CD4-positive, alpha-beta T cell (primary cell): ENCODE results near the gene SUSD6. TPM values are rescaled to one million over a fixed set of nuclear protein-coding genes. Genes with fewer than 3 reads are reported as not detected.

Experiments used
- ATAC-seq: fragments of 200-7000 bp; cut with Tn5 transposase; one replicate; pipeline ENCODE4 v1.10.0; 2022; ENCODE audit warnings: mild to moderate bottlenecking; ENCODE audit not compliant: poor library complexity
- CTCF ChIA-PET: fragments of 350-600 bp; sonication (Branson Sonifier 250); formaldehyde crosslinking; loops from one replicate; lab custom pipeline; 2021; ENCODE audit warnings: antibody characterized with exemption, inconsistent platforms; lab: Charles Lee
- POLR2A ChIA-PET: fragments of 350-600 bp; sonication (Branson Sonifier 250); formaldehyde crosslinking; loops from one replicate; lab custom pipeline; 2021; ENCODE audit warnings: antibody characterized with exemption, inconsistent platforms; lab: Charles Lee
- DNase-seq, 14 experiments: peaks; one replicate each; pipeline ENCODE4 v3.0.0-alpha.2; 2013 to 2020; ENCODE audit warnings: mixed read lengths in 2 of 14
- H3K27ac ChIP-seq, 2 donors: one replicate each; pipeline versions ENCODE4 v1.5.1 to v1.7.0; 2013; ENCODE audit warnings: low read length in 2 of 2, low read depth in 1 of 2, mild to moderate bottlenecking in 1 of 2
- H3K27me3 ChIP-seq, 2 experiments: 1 replicate in 1 of 2; 2 replicates in 1 of 2; pipeline versions ENCODE4 v1.6.1 to v1.7.0; 2013; ENCODE audit warnings: low read length in 2 of 2, control low read depth in 1 of 2, mild to moderate bottlenecking in 1 of 2, moderate library complexity in 1 of 2; ENCODE audit not compliant: insufficient read depth in 2 of 2, control insufficient read depth in 1 of 2
- H3K36me3 ChIP-seq: one replicate; pipeline ENCODE4 v1.6.1; 2013; ENCODE audit warnings: low read length, control low read depth; ENCODE audit not compliant: insufficient read depth
- H3K4me1 ChIP-seq: one replicate; pipeline ENCODE4 v1.6.1; 2013; ENCODE audit warnings: low read length, control low read depth; ENCODE audit not compliant: insufficient read depth
- H3K4me3 ChIP-seq: one replicate; pipeline ENCODE4 v1.5.1; 2013; ENCODE audit warnings: mild to moderate bottlenecking, low read length, moderate library complexity
- H3K9me3 ChIP-seq, 2 experiments: 1 replicate in 1 of 2; 2 replicates in 1 of 2; pipeline versions ENCODE4 v1.6.1 to v1.7.0; 2013; ENCODE audit warnings: low read length in 2 of 2, mild to moderate bottlenecking in 2 of 2, control low read depth in 1 of 2, moderate library complexity in 1 of 2; ENCODE audit not compliant: control insufficient read depth in 1 of 2, insufficient read depth in 1 of 2
- H3K27ac Mint-ChIP-seq: one replicate; pipeline ENCODE4 v1.8.0; 2020; ENCODE audit warnings: mixed read lengths
- H3K27me3 Mint-ChIP-seq: one replicate; pipeline ENCODE4 v1.8.0; 2021; ENCODE audit warnings: mixed read lengths
- H3K36me3 Mint-ChIP-seq: one replicate; pipeline ENCODE4 v1.8.0; 2021; ENCODE audit warnings: low read depth, mixed read lengths
- H3K4me1 Mint-ChIP-seq: one replicate; pipeline ENCODE4 v1.8.0; 2021; ENCODE audit warnings: low read depth, mixed read lengths
- H3K4me3 Mint-ChIP-seq: one replicate; pipeline ENCODE4 v1.8.0; 2020; ENCODE audit warnings: mild to moderate bottlenecking, mixed read lengths
- H3K9me3 Mint-ChIP-seq: one replicate; pipeline ENCODE4 v1.8.0; 2020; ENCODE audit warnings: mixed read lengths
- CTCF ChIP-seq: fragments of 200-600 bp; IDR thresholded peaks from one replicate; pipeline ENCODE4 v1.8.0; 2022; ENCODE audit warnings: antibody characterized with exemption, mild to moderate bottlenecking
- intact Hi-C, 2 experiments: fragments of 100-400 bp; cut with DNase I in 1 of 2; cut with micrococcal nuclease in 1 of 2; formaldehyde crosslinking; loops; one replicate each; pipeline versions ENCODE4 v1.15.1 to v1.9.0; 2023 to 2025; cut with DNase I, micrococcal nuclease
- total RNA-seq, 174 experiments: library from RNA in 2 of 174; stranded (reverse) in 2 of 174; gene quantifications; one replicate each; pipeline ENCODE4 v1.2.3 and lab custom pipeline; 2021 to 2026

The SUSD6 gene
- total RNA-seq, 2 experiments from 2014 or later, result 93.7 to 95.1 TPM

GRCh38 chr14:69719501-69719951 is 108.1 kb downstream of the SUSD6 start:
- H3K9me3 ChIP-seq, result no peaks in the 10 kb centered on the region
- ATAC-seq, result no peak
- H3K27ac ChIP-seq, result no peak overlapping the region
- H3K4me1 Mint-ChIP-seq, result peaks cover 16% of the 10 kb centered on the region
- H3K4me3 Mint-ChIP-seq, result no peak overlapping the region
- H3K4me3 ChIP-seq, result no peak overlapping the region
- no peaks in the 10 kb centered on the region for H3K27me3 ChIP-seq
- H3K27ac Mint-ChIP-seq, result no peak overlapping the region
- DNase-seq, result peak in 2 of 14 experiments; percentile 61 to 74
- H3K9me3 Mint-ChIP-seq, result no peaks in the 10 kb centered on the region
- peaks cover 7% of the 10 kb centered on the region for H3K36me3 Mint-ChIP-seq
- ChIA-PET POLR2A (no interaction called here), CTCF (interaction anchor here (1.0 kb wide), 1 partner anchor 135 kb away, joined by 3 read pairs; no protein-coding TSS in a partner anchor)
- H3K27me3 Mint-ChIP-seq, result no peaks in the 10 kb centered on the region
- intact Hi-C loops, result no loop called here
- TF ChIP-seq CTCF, result no peak
- H3K36me3 ChIP-seq, result no peaks in the 10 kb centered on the region
- H3K4me1 ChIP-seq, result peaks cover 21% of the 10 kb centered on the region

GRCh38 chr14:69720912-69721311 is 109.5 kb downstream of the SUSD6 start:
- Mint-ChIP-seq H3K4me3 (no peak overlapping the region), H3K27me3 (no peaks in the 10 kb centered on the region), H3K9me3 (no peaks in the 10 kb centered on the region), H3K36me3 (peaks cover 3% of the 10 kb centered on the region), H3K27ac (no peak overlapping the region), H3K4me1 (peaks cover 16% of the 10 kb centered on the region)
- H3K36me3 ChIP-seq, result no peaks in the 10 kb centered on the region
- ChIA-PET POLR2A (no interaction called here), CTCF (no interaction called here)
- H3K9me3 ChIP-seq, result no peaks in the 10 kb centered on the region
- H3K27me3 ChIP-seq, result no peaks in the 10 kb centered on the region
- no peak overlapping the region for H3K27ac ChIP-seq
- TF ChIP-seq CTCF, result no peak
- DNase-seq (no peak), ATAC-seq (no peak)
- intact Hi-C loops, result no loop called here
- no peak overlapping the region for H3K4me3 ChIP-seq
- H3K4me1 ChIP-seq, result peaks cover 18% of the 10 kb centered on the region

- ATAC-seq, result peak; percentile 87
Measured at GRCh38 chr14:69726761-69727511, 115.5 kb downstream of the SUSD6 start.

More at GRCh38 chr14:69726761-69727511, 115.5 kb downstream of the SUSD6 start:
- H3K27ac Mint-ChIP-seq, result peak overlapping the region; percentile 17
- H3K4me1 Mint-ChIP-seq, result peaks cover 24% of the 10 kb centered on the region
- H3K9me3 Mint-ChIP-seq, result no peaks in the 10 kb centered on the region
- intact Hi-C loops, result loop anchor here (1.0 to 5.0 kb wide), 4 partner anchors 124 to 485 kb away; no protein-coding TSS in a partner anchor
- no peaks in the 10 kb centered on the region for H3K9me3 ChIP-seq
- no peaks in the 10 kb centered on the region for H3K27me3 ChIP-seq
- H3K27ac ChIP-seq, result no peak overlapping the region
- H3K36me3 Mint-ChIP-seq, result no peaks in the 10 kb centered on the region
- POLR2A ChIA-PET, result interaction anchor here (1.0 to 2.7 kb wide), 5 partner anchors 40 to 153 kb away, joined by 3 to 12 read pairs (median 3); partner anchors contain the start of gene SRSF5
- H3K4me1 ChIP-seq, result peaks cover 17% of the 10 kb centered on the region
- TF ChIP-seq CTCF, result peak; percentile 99
- H3K27me3 Mint-ChIP-seq, result no peaks in the 10 kb centered on the region
- CTCF ChIA-PET, result interaction anchor here (0.6 to 2.3 kb wide), 23 partner anchors 11 to 182 kb away, joined by 3 to 20 read pairs (median 3); partner anchors contain the start of genes CCDC177, SRSF5 and SUSD6
- H3K4me3 ChIP-seq, result peak overlapping the region; percentile 49
- DNase-seq, result peak; percentile 64 to 90 (median 80)
- no peaks in the 10 kb centered on the region for H3K36me3 ChIP-seq
- H3K4me3 Mint-ChIP-seq, result peak overlapping the region; percentile 79
